Measurements from ENCODE around the gene SPHK1.

DNA sequence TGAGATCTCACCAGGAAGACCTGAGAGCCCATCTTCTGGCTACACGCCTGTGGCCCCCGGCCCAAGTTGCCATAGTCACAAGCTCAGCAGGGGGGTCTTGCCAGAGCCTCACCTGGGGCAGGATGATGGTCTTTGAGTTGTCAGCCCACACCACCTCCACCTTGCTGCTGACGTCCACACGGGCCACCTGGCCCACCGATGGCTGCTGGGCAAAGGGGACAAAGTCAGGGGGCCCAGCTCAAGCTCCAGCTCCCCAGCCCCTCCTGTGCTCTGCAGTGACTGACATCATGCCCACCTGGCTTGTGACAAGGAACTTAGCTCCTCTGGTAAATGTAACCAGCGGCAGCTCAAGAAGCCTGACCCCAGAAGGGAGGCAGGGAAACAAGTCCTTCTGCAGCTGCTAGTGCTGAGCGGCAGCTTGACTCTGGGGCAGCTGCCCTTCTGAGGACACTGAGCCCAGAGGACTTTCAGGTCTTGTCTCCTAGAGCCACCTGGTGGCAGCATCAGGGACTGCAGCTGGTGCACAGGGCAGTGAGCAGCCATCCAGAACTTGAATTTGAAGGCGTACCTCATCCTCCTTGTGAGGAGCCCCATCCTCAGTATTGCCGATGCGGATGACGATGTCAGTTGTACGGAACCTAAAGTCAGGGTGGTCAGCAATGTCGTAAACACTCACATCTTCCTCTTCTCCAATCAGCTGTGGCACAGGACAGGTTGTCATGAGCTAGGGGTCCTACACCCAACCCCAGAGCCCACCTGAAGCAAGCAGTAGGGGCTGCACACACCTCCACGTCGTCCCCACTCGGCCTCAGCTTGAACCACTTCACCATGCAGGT, 13.5 kb downstream of the SPHK1 start:
- TF ChIP-seq, protein P1, sequence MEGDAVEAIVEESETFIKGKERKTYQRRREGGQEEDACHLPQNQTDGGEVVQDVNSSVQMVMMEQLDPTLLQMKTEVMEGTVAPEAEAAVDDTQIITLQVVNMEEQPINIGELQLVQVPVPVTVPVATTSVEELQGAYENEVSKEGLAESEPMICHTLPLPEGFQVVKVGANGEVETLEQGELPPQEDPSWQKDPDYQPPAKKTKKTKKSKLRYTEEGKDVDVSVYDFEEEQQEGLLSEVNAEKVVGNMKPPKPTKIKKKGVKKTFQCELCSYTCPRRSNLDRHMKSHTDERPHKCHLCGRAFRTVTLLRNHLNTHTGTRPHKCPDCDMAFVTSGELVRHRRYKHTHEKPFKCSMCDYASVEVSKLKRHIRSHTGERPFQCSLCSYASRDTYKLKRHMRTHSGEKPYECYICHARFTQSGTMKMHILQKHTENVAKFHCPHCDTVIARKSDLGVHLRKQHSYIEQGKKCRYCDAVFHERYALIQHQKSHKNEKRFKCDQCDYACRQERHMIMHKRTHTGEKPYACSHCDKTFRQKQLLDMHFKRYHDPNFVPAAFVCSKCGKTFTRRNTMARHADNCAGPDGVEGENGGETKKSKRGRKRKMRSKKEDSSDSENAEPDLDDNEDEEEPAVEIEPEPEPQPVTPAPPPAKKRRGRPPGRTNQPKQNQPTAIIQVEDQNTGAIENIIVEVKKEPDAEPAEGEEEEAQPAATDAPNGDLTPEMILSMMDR (IDR thresholded peaks at IDR 0.05) = peak; percentile 97 to 98 (median 97)
- TF ChIP-seq POLR2A (IDR thresholded peaks at IDR 0.05) = no peak

All from breast epithelium (tissue), 3 donors.